Body of pancreas (tissue), 4 donors: Measurements from ENCODE around the gene DUSP8.

Source experiments
- POLR2A ChIP-seq, 3 donors: fragments of 450-650 bp; IDR thresholded peaks; one replicate each; pipeline ENCODE4 v1.6.1; 2016; ENCODE audit warnings: antibody characterized with exemption in 3 of 3, mild to moderate bottlenecking in 2 of 3
- TF ChIP-seq, protein P1 (sequence below), 7 experiments: fragments of 450-650 bp in 4 of 7; fragments of 200-600 bp in 3 of 7; sonication (generic) in 3 of 7; IDR thresholded peaks; one replicate each; pipeline ENCODE4 v1.5.1; 2016 to 2019; ENCODE audit warnings: antibody characterized with exemption in 7 of 7

DNA sequence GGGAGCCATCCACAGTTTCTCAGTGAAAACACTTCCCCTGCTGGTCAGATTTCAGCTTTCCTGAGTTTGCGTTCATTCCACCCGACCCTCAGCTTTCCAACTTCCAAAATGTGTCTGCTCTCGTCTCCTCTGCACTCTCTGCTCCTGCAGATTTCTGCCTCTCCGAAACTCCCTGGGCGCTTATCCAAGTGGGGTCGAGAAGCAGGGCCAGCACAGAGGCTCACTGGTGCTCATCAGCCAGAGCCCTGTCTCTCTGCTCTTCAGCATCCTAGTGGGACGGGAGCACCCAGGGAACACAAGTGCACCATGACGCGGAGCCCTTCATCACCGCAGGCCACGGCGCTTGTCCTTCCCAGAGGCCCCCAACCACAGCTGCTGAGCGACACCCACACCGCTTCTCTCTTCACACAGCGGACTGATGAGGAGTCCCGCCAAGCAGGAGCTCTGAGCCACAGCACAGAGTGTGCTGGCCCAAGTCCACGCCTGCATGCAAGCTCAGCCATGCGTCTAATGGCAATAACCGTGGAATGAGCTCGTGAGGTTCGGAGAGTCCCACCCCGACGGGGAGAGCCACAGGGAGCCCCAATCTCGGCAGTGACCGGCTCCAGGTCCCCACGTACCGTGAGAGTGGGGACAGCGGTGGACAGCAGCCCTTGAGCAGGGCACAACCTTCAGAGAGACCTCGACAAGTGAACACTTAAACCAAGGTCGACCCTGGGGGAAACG, 57.6 kb downstream of the DUSP8 start:
- TF ChIP-seq, protein P1, sequence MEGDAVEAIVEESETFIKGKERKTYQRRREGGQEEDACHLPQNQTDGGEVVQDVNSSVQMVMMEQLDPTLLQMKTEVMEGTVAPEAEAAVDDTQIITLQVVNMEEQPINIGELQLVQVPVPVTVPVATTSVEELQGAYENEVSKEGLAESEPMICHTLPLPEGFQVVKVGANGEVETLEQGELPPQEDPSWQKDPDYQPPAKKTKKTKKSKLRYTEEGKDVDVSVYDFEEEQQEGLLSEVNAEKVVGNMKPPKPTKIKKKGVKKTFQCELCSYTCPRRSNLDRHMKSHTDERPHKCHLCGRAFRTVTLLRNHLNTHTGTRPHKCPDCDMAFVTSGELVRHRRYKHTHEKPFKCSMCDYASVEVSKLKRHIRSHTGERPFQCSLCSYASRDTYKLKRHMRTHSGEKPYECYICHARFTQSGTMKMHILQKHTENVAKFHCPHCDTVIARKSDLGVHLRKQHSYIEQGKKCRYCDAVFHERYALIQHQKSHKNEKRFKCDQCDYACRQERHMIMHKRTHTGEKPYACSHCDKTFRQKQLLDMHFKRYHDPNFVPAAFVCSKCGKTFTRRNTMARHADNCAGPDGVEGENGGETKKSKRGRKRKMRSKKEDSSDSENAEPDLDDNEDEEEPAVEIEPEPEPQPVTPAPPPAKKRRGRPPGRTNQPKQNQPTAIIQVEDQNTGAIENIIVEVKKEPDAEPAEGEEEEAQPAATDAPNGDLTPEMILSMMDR (IDR thresholded peaks at IDR 0.05) = no peak
- no peak for TF ChIP-seq POLR2A (IDR thresholded peaks at IDR 0.05)
